DMS 273 (cell line): ENCODE measurements around the gene NTM.

Source experiments
- DNase-seq: peaks from one replicate; lab custom pipeline; 2025; ENCODE audit not compliant: unreplicated experiment; lab: John Stamatoyannopoulos, UW

Gene NTM

GRCh38 chr11:131978351-131978750, 607.9 kb downstream of the NTM start:
- no peak for DNase-seq

- DNase-seq: no peak
Measured at GRCh38 chr11:131979364-131979763, 608.9 kb downstream of the NTM start.

- no peak for DNase-seq
Measured at GRCh38 chr11:131980199-131980598, 609.8 kb downstream of the NTM start.

- DNase-seq: no peak
Measured at GRCh38 chr11:131980888-131981668, 610.7 kb downstream of the NTM start.

- no peak for DNase-seq
Measured at GRCh38 chr11:131982154-131982553, 611.7 kb downstream of the NTM start.

- DNase-seq: no peak
Measured at GRCh38 chr11:131985846-131986301, 615.5 kb downstream of the NTM start.

GRCh38 chr11:131987703-131988102, 617.3 kb downstream of the NTM start:
- DNase-seq: no peak

- no peak for DNase-seq
Measured at GRCh38 chr11:131991606-131992005, 621.2 kb downstream of the NTM start.

GRCh38 chr11:131993246-131993645, 622.8 kb downstream of the NTM start:
- DNase-seq: no peak

- DNase-seq: no peak
Measured at GRCh38 chr11:131998020-131998419, 627.6 kb downstream of the NTM start.

- no peak for DNase-seq
Measured at GRCh38 chr11:131999084-131999483, 628.7 kb downstream of the NTM start.

- no peak for DNase-seq
Measured at GRCh38 chr11:131999955-132000354, 629.5 kb downstream of the NTM start.

- DNase-seq: no peak
Measured at GRCh38 chr11:132005887-132006286, 635.5 kb downstream of the NTM start.

GRCh38 chr11:132006884-132007580, 636.6 kb downstream of the NTM start:
- no peak for DNase-seq

- DNase-seq: no peak
Measured at GRCh38 chr11:132008226-132008625, 637.8 kb downstream of the NTM start.

- no peak for DNase-seq
Measured at GRCh38 chr11:132008872-132009271, 638.5 kb downstream of the NTM start.

- no peak for DNase-seq
Measured at GRCh38 chr11:132020001-132020400, 649.6 kb downstream of the NTM start.

- DNase-seq: no peak
Measured at GRCh38 chr11:132022285-132022684, 651.9 kb downstream of the NTM start.

GRCh38 chr11:132022733-132023478, 652.5 kb downstream of the NTM start:
- DNase-seq: no peak

GRCh38 chr11:132024587-132025295, 654.3 kb downstream of the NTM start:
- no peak for DNase-seq

- DNase-seq: no peak
Measured at GRCh38 chr11:132026746-132027145, 656.3 kb downstream of the NTM start.
